ENCODE results near the gene CCT8L2.
"Not testable (repeated sequence)": the region's sequence is repeated elsewhere in the genome, so short reads cannot be mapped to it uniquely, and the experiment has no call there.

The CCT8L2 gene

DNA sequence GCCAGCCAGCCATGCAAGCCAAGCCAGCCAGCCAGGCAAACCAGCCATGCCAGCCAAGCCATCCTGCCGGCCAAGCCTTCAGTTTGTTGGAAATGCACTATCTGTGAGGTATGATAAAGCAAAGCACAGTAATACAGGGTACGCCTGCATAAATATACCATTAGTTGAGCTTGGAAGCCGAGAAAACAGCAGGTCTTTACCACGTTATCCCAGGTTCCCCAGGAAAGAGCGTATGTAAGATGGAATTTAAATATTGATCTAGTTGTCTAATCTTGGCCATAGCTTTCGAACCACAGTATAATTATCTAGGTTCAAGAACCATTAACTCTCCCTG, 24.2 kb downstream of the CCT8L2 start:
- Histone ChIP-seq H3K27ac (ENCODE audit: low read length) (no peak overlapping the region), H3K9ac (ENCODE audit: low read length) (no peak overlapping the region), H3K27me3 (ENCODE audit: low read depth, low read length) (no peaks in the 10 kb centered on the region), H3K79me2 (ENCODE audit: low read length) (no peaks in the 10 kb centered on the region), H3K4me2 (ENCODE audit: low read length) (no peak overlapping the region), H3K9me3 (ENCODE audit: insufficient read depth, low read length) (no peaks in the 10 kb centered on the region), H4K20me1 (ENCODE audit: insufficient read depth, low read length) (no peaks in the 10 kb centered on the region), H3K4me3 (ENCODE audit: low read length) (no peak overlapping the region), H2AFZ (ENCODE audit: low read depth, low read length) (no peak overlapping the region), H3K4me1 (ENCODE audit: low read length) (no peaks in the 10 kb centered on the region), H3K36me3 (replicated peaks; ENCODE audit: low read depth, low read length) (no peaks in the 10 kb centered on the region)
- no peak for TF ChIP-seq EZH2phosphoT487 (IDR thresholded peaks at IDR 0.05; ENCODE audit: low read depth)
- TF ChIP-seq, protein P1, sequence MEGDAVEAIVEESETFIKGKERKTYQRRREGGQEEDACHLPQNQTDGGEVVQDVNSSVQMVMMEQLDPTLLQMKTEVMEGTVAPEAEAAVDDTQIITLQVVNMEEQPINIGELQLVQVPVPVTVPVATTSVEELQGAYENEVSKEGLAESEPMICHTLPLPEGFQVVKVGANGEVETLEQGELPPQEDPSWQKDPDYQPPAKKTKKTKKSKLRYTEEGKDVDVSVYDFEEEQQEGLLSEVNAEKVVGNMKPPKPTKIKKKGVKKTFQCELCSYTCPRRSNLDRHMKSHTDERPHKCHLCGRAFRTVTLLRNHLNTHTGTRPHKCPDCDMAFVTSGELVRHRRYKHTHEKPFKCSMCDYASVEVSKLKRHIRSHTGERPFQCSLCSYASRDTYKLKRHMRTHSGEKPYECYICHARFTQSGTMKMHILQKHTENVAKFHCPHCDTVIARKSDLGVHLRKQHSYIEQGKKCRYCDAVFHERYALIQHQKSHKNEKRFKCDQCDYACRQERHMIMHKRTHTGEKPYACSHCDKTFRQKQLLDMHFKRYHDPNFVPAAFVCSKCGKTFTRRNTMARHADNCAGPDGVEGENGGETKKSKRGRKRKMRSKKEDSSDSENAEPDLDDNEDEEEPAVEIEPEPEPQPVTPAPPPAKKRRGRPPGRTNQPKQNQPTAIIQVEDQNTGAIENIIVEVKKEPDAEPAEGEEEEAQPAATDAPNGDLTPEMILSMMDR (IDR thresholded peaks at IDR 0.05; ENCODE audit: low read depth, low read length) = no peak

DNA sequence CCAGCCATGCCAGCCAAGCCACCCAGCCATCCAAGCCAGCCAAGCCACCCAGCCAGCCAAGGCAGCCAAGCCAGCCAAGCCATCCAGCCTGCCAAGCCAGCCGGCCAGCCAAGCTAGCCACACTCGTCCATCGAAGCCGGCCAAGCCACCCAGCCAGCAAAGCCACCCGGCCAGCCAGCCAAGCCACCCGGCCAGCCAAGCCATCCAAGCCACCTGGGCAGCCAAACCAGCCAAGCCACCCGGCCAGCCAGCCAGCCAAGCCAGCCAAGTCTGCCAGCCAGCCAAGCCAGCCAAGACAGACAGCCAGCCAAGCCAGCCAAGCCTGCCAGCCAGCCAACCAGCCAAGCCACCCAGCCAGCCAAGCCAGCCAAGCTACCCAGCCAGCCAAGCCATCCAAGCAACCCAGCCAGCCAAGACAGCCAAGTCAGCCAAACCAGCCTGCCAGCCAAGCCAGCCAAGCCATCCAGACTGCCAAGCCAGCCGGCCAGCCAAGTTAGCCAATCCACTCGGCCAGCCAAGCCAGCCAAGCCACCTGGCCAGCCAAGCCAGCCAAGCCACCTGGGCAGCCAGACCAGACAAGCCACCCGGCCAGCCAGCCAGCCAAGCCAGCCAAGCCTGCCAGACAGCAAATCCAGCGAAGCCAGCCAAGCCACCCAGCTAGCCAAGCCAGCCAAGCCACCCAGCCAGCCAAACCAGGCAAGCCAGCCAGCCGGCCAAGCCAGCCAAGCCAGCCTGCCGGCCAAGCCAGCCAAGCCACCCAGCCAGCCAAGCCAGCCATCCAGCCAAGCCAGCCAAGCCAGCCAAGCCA, 24.8 kb downstream of the CCT8L2 start:
- H3K4me2 ChIP-seq (ENCODE audit: low read length); H3K27me3 ChIP-seq (ENCODE audit: low read depth, low read length); H3K9ac ChIP-seq (ENCODE audit: low read length); H3K36me3 ChIP-seq (replicated peaks; ENCODE audit: low read depth, low read length); H3K4me3 ChIP-seq (ENCODE audit: low read length); H3K9me3 ChIP-seq (ENCODE audit: insufficient read depth, low read length); H2AFZ ChIP-seq (ENCODE audit: low read depth, low read length); H3K27ac ChIP-seq (ENCODE audit: low read length); H3K4me1 ChIP-seq (ENCODE audit: low read length); H4K20me1 ChIP-seq (ENCODE audit: insufficient read depth, low read length); H3K79me2 ChIP-seq (ENCODE audit: low read length): not testable (repeated sequence)

DNA sequence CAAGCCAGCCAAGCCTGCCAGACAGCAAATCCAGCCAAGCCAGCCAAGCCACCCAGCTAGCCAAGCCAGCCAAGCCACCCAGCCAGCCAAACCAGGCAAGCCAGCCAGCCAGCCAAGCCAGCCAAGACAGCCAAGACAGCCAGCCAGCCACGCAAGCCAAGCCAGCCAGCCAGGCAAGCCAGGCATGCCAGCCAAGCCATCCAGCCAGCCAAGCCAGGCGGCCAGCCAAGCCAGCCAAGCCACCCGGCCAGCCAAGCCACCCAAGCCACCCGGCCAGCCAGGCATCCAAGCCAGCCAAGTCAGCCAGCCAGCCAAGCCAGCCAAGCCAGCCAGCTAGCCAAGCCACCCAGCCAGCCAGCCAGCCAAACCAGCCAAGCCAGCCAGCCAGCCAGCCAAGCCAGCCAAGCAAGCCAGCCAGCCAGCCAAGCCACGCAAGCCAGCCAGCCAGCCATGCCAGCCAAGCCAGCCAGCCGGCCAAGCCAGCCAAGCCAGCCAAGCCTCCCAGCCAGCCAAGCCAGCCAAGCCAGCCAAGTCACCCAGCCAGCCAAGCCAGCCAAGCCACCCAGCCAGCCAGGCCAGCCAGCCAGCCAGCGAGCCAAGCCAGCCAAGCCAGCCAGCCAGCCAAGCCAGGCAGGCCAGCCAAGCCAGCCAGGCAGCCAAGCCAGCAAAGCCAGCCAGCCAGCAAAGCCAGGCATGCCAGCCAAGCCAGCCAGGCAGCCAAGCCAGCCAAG, 26.0 kb downstream of the CCT8L2 start:
- H3K79me2 ChIP-seq (ENCODE audit: low read length); H3K4me3 ChIP-seq (ENCODE audit: low read length); H2AFZ ChIP-seq (ENCODE audit: low read depth, low read length); H3K36me3 ChIP-seq (replicated peaks; ENCODE audit: low read depth, low read length); H4K20me1 ChIP-seq (ENCODE audit: insufficient read depth, low read length); H3K27ac ChIP-seq (ENCODE audit: low read length); H3K9me3 ChIP-seq (ENCODE audit: insufficient read depth, low read length); H3K9ac ChIP-seq (ENCODE audit: low read length); H3K27me3 ChIP-seq (ENCODE audit: low read depth, low read length); H3K4me1 ChIP-seq (ENCODE audit: low read length); H3K4me2 ChIP-seq (ENCODE audit: low read length): not testable (repeated sequence)

DNA sequence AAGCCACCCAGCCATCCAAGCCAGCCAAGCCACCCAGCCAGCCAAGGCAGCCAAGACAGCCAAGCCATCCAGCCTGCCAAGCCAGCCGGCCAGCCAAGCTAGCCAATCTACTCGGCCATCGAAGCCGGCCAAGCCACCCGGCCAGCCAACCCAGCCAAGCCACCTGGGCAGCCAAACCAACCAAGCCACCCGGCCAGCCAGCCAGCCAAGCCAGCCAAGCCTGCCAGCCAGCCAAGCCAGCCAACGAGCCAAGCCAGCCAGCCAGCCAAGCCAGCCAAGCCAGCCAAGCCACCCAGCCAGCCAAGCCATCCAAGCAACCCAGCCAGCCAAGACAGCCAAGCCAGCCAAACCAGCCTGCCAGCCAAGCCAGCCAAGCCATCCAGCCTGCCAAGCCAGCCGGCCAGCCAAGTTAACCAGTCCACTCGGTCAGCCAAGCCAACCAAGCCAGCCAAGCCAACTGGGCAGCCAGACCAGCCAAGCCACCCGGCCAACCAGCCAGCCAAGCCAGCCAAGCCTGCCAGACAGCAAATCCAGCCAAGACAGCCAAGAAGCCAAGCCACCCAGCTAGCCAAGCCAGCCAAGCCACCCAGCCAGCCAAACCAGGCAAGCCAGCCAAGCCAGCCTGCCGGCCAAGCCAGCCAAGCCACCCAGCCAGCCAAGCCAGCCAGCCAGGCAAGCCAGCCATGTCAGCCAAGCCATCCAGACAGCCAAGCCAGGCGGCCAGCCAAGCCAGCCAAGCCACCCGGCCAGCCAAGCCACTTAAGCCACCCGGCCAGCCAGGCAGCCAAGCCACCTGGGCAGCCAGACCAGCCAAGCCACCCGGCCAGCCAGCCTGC, 26.8 kb downstream of the CCT8L2 start:
- not testable (repeated sequence) for H3K4me2 ChIP-seq (ENCODE audit: low read length); H4K20me1 ChIP-seq (ENCODE audit: insufficient read depth, low read length); H3K4me1 ChIP-seq (ENCODE audit: low read length); H2AFZ ChIP-seq (ENCODE audit: low read depth, low read length); H3K4me3 ChIP-seq (ENCODE audit: low read length); H3K9me3 ChIP-seq (ENCODE audit: insufficient read depth, low read length); H3K79me2 ChIP-seq (ENCODE audit: low read length); H3K27me3 ChIP-seq (ENCODE audit: low read depth, low read length); H3K36me3 ChIP-seq (replicated peaks; ENCODE audit: low read depth, low read length); H3K9ac ChIP-seq (ENCODE audit: low read length); H3K27ac ChIP-seq (ENCODE audit: low read length)

DNA sequence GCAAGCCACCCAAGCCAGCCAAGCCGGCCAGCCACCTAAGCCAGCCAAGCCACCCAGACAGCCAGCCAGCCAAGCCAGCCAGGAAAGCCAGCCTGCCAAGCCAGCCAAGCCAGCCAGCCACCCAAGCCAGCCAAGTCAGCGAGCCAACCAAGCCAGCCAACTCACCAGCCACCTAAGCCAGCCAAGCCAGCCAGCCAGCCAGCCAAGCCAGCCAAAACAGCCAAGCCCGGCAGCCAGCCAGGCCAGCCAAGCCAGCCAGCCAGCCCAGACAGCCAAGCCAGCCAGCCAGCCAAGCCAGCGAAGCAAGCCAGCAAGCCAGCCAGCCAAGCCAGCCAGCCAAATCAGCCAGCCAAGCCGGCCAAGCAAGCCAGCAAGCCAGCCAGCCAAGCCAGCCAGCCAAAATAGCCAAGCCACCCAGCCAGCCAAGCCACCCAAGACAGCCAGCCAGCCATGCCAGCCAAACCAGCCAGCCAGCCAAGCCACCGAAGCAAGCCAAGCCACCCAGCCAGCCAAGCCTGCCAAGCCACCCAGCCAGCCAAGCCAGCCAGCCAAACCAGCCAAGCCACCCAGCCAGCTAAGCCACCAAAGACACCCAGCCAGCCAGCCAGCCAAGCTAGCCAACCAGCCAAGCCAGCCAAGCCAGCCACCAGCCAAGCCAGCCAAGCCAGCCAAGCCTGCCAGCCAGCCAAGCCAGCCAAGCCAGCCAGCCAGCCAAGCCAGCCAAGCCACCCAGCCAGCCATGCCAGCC, 27.6 kb downstream of the CCT8L2 start:
- H3K9me3 ChIP-seq (ENCODE audit: insufficient read depth, low read length); H4K20me1 ChIP-seq (ENCODE audit: insufficient read depth, low read length): not testable (repeated sequence)

More for the DNA sequence above, 27.6 kb downstream of the CCT8L2 start:
- H3K4me3 ChIP-seq (ENCODE audit: low read length); H2AFZ ChIP-seq (ENCODE audit: low read depth, low read length); H3K79me2 ChIP-seq (ENCODE audit: low read length); H3K4me2 ChIP-seq (ENCODE audit: low read length); H3K36me3 ChIP-seq (replicated peaks; ENCODE audit: low read depth, low read length); H3K9ac ChIP-seq (ENCODE audit: low read length); H3K27ac ChIP-seq (ENCODE audit: low read length); H3K4me1 ChIP-seq (ENCODE audit: low read length); H3K27me3 ChIP-seq (ENCODE audit: low read depth, low read length): not testable (repeated sequence)
